ENCODE data around the gene KCNJ6.
"Not testable (repeated sequence)": the region's sequence is repeated elsewhere in the genome, so short reads cannot be mapped to it uniquely, and the experiment has no call there.

The KCNJ6 gene

DNA sequence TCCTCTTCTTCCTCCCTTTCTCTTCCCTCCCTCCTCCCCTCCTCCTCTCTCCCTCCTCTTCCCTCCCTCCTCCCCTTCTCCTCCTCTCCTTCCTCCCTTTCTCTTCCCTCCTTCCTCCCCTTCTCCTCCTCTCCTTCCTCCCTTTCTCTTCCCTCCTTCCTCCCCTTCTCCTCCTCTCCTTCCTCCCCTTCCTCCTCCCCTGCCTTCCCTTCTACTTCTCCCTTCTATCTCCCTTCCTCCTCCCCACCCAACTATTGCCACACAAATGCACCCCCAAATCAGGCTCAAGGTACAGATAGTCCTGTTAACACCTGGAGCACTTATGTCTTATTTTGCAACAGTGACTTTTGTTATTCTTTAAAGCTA is 203.7 kb downstream of the KCNJ6 start:
- DNase-seq, result not testable (repeated sequence)

DNA sequence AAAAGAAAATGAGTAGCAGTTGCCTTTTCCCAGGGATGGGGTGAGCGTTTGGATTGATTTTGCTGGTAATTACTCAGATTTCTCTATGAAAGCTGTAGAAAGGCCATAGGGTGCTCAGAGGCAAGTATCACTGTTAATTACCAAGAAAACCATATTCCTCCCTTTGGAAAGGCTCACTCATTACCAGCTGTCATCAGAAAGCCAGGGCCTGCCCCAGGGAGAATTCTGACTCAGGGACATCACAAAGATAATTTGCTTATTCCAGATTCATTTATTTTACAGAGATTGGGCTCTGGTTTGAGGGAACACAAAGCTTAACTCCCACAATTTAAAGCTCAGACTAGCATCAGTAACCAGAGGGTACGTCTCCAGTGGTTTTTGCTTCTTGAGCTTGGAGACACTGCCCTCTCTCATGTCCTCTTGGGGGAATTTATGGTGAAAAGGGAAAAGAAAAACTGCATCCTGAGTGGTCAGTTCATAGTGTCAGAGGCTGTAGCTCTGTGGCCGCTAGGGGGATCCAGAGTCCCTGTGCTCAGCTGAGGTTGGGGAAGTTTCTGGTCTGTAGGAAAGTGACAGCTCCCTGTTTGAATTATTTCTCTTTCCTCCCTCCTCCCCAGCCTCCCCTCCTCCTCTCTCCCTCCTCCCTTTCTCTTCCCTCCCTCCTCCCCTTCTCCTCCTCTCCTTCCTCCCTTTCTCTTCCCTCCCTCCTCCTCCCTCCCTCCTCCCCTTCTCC is 204.3 kb downstream of the KCNJ6 start:
- peak; percentile 27 for DNase-seq

DNA sequence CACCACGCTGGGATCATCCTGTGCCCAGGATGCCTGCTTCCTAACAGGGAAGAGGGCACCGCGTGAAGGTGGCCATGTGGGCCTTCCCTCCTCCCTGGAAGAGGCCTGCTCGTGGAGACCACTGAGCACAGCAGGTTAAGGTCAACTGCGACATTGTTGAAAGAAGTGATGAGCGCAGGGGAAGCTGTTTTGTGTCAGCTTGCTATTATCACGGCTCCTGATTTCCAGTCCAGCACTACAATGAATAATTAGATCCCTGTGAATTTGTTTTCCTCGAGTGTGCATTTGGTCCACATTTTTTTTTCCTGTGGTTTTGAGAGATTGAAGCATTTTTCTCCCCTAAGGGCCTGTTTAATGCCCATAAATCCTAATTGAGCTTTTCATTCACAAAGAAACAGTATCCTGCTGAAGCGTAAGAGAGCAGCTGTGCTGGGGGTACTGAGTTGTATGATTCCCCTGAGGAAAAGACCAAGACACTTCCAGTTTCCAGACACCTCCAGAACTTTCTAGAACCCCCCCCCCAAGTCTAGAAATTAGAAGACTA is 204.9 kb downstream of the KCNJ6 start:
- DNase-seq, result no peak

DNA sequence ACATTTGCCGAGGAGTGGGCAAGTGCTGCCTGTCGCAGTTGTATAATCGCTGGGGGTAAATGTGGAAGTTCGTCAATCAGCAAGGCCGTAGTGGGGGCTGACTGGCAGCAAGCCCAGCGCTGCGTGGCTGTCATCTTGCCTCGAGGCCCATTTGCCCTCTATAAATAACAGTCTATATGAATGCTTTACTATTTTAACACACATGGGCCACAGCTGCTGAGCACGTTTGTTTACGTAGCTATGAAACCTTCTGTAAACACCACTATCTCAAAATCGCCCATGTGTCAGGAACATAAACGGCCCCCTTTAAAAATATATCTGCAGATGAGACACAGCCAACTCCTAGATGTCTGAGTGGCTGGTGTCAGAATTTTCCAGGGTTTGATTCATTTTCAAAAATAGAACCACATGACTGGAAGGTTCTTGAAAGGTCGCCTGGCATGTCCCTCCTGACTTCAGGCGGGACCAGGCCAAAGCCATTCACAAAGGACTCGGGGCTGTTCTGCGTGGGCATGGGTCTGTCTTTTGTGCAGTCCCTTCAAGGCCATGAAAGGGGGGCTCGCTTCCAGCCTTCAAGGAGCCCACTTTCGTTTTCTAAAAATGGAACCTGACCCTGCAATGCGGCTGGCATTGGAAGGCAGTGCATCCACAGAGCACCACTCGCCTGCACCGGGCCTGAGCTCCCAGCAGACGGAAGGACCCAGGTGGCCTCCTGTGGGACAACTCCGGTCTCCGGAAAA is 205.5 kb downstream of the KCNJ6 start:
- no peak for DNase-seq

DNA sequence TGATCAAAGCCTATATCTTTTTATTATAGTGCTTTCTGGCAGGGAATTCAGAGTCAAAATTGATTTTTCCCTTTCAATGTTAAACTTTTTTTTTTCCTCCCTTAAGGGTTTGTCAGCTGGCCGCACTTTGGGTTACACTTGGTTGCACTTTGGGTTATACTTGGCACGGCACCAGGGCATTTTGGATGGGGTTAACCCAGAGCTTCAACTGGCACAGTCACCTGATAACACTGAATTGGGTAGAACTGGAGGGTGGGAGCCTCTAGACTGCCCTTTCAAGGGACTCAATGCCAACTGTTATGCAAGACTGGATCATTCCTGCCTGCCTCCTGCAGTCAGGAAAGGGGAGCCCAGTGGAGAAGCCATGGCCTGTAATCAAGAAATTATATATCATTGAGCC is 211.5 kb downstream of the KCNJ6 start:
- no peak for DNase-seq

DNA sequence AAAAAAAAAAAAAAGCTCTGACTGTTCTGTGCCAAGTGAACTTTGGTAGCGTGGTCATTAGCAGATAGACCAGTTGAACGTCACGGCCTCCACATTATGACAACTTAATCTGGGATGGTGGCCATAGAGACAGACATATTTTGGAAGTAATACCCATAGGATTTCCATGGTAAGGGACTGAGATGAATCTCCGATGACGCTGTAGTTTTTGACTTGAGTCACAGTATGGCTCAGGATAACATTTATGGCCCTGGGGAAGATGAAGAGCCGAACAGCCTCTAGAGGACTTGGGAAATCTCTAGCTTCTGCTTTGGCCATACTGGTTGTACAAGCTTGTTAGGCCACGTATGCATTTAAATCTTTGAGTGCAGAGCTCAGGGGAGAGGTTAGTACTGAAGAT is 214.0 kb downstream of the KCNJ6 start:
- no peak for DNase-seq

DNA sequence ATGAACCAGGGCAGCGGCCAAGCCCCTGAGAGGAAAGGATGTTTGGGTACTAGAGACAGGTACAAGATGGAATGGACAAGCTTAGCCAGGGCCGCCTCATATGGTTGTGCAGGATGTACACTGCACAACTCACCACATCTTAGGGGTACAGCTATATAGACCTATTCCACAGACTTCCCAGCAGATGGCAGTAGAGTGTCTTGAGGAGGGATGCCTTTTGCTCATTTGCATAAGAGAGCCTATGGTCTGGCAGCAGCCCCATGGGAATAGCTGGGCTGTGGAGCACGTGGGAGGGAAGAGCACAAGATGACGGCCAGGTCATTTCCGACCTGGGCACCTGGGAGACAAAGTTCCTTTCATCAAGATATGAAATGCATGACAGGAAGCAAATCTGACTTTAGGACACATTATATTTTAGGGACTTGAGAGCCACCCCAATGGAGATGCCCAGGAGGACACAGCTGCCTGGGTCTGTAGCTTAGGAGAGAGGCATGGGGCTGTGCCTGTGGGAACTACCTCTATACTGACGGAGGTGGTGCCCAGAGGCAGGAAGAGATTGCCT is 215.5 kb downstream of the KCNJ6 start:
- DNase-seq, result peak; percentile 38

DNA sequence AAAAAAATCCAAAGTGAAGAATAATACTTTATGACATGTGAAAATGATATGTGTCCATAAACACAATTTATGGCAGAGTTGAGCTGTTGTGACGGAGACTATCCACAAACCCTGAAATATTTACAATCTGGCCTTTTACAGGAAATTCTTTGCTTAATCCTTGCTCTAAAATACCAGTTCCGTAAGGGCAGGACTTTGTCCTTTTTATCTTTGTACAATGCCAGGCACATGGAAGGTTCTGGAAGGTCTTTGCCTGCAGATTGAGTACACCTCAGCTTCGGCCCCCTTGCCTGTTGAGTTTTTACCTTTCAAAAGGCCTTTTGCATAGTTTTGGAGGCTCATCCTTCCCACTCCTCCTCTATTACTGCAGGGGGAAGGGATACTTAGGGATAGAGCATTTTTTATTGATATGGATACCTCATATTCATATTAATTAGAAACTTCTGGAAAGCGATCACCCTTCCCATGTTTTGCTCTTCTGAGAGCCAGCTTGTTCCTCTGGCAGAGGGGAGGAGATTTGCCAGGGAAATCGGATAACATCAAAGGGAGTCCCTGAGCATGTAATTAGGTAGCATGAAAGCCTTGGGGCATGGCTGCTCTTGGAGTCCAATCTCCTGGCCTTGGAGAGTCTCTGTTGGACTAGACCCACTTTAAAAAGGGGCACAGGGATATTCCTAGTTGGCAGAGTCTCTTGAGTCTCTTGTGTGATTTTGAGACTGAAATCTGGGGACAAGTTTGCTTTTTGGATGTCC is 217.1 kb downstream of the KCNJ6 start:
- DNase-seq, result no peak

DNA sequence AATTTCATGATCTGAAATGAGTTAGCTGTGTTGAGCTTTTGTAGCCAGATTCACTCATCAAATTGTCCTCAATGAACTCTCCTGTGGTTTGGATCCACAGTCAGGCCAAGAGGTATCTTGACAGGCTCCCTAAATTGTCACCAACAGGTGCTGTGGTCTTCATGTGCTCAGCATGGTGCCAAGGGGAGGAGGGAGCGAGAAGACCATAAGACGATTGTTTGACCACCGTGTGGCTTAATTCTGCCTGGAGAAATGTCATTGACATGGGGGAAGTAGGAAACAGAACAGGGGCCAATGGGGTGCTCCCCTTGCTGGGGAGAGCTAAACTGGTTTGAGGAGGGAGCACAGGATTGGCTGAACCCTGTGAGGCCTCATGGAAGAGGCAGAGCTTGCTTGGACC is 219.3 kb downstream of the KCNJ6 start:
- no peak for DNase-seq

DNA sequence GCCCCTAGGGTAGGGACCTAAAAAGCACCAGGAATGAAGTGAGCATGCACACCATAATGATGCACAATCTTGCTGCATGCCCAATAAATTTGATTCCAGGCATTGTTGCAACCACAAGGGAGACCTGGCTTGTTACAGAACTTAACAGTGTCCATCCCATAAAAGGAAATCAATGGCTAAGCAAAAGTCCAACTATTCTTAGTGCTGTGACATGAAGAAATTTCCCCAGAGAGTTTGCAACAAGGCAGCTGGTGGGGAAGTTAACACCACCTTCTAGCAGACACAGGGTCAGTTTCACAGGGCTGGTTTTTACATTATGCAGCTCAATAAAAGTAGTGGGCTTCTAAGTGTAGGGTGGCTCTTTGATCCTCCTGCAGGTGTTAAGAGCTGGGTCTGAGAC is 221.1 kb downstream of the KCNJ6 start:
- no peak for DNase-seq

DNA sequence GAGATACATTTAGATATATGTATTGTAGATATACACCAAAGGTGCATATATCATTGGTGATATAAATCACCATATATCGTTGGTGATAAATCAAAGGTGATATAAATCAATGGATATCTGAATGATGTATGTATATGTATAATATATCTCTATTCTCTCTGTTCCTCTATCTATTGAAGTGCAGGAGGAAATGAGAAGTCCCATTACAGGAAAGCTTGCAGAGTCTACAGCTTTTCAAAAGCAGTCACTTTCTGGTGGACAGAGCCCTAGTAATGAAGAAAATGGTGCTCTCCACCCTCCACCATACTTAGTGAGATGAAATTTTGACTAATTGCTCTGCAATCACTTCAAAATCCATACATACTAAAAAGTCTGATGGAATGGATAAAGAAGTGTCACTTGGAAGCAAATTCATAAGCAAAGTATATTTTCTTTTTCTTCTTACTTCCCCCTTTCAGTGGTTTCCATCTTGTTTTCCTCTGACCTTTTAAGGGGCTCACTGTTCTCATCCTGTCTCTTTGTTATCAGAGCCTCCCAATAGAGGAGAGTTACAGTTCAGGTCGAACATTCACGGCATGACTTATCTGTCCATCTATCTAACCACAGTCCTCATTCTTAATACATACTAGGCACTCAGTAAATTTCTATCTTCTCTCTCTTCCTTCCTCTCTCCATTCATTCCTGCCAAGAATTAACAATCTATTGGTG is 227.2 kb downstream of the KCNJ6 start:
- no peak for DNase-seq

DNA sequence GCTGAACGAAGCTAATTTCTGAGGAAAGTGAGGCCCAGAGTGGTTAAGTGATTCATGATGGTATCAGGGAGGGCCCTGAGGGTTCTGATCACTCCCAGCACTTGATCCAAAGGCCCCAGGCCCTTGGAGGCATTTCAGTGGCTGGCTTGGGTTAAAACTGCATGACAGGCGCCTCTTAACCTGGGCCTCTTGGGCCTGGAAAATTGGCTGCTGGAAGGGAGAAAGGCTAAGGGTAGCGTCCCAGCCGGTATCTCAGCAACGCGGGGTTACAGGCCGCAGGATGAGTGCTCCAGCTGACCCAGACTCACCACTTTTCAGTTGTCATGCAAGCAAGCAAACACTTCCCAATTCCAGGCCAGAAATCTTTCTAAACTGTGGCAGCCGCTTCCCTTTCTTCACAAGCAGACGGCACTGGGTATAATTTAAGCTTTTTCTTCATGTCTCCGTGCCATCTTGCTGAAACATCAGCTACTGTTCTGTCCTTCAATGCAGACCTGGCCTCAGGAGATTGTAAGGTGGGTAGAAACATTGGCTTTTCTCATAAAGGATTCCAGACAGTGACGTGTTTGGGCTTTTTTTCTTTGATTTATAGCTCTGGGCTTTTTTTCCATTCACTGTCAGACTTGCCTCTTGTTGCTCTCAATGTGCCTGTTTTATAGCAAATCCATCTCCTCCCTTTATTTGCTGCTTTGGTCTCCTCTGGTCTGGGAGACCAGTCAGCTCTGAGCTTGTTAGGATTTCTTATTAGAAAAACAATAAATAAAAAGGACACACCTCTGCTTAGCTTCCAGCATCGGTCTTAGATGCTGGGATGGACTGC is 229.1 kb downstream of the KCNJ6 start:
- no peak for DNase-seq

DNA sequence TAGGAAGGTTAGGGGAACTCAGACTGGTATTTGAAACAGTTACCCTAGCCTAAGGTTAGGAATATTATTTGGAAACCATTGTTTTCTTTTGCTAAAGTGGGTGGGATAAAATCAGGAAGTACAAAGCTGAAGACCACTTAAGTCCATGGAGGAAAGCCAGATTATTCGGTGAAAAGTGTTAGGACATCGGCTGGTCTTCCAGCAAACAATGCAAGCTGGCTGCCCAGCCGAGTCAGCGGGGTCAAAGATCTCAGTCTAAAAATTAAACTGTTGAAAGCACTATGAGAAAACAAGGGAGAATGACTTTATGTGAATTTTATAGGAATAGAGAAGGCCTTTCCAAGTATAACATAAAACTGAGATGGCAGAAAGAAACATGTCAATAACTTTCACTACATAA is 231.7 kb downstream of the KCNJ6 start:
- no peak for DNase-seq

DNA sequence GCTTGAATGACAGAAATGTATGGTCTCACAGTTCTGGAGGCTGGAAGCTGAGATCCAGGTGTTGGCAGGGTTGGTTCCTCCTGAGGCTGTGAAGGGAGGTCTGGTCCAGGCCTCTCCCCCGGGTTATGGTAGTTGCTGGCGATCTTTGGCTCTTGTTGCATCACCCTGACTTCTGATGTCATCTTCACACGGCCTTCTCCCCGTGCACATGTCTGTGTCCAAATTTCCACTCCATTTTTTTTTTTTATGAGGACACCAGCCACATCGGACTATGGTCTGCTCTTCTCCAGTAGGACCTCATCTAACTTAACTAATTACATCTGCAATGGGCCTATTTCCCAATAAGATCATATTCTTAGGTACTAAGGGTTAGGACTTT is 232.2 kb downstream of the KCNJ6 start:
- DNase-seq, result no peak

DNA sequence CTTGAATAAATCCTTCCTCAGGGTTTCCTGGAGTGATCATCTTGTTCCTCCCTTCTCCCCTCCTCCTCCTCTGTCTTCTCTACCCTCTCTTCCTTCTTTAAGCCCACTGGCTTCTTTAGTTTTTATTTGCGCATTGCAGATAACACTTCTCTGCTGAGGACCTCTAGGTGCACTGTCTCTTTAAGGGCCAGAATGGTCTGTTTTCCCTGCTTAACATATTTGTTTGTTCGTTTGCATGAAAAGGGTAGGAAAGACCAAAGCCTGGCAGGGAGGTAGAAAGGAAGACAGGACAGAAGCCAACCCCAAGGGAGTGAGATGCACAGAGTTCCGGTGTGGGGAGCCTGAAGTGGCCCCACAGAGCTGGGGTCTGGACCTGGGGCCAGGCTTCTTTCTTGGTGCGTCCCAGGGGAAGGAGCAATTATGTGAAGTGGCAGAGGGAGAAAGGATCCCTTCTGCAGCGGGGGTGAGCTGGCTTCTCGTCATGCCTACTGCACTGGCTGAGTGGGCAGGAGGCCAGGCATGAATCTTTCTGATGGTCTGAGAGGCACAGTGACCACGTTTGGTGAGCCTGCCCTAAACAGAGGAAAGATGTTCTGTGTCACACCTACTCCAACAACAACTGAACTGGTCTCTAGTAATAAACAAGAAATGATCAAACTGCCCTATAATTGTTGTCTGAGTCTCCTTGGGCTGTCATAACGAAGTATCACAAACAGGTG is 232.7 kb downstream of the KCNJ6 start:
- no peak for DNase-seq

DNA sequence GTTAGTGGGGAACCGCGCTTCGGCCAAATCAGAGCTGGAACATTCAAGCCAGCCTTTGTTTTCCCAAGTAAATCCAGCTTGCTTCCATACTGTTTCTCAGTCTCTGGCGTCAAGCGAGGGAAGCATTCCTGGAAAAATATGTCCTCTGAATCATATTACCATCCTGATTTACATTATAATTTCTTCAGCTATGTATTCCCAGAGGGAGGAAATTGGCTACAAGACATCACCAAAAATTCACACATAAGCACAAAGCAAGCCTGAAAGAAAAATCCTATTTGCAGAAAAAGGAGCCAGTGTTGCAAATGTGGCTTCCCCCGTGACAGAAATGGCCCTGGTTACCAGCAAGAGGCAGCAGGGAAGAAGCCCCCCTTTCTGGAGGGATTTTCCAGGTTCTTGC is 233.3 kb downstream of the KCNJ6 start:
- no peak for DNase-seq

DNA sequence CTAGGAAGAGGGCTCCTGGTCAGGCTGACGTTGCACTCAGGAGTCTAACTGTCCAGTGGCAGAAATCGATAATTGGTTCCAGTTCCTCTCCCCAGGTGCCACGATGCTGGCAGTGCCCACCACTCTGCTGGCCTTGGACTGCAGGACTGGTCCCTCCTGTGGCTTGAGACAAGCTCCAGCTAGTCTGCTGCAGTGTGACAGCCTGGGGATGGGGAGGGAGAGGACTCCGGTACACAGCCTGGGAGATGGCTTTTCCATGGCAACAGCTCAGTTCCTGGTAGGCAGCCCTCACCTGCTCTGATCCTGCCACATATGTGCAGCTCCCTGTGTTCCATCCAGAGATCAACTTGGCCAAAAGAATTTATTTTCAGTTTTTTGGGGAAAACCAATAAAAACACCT is 239.3 kb downstream of the KCNJ6 start:
- DNase-seq, result no peak

DNA sequence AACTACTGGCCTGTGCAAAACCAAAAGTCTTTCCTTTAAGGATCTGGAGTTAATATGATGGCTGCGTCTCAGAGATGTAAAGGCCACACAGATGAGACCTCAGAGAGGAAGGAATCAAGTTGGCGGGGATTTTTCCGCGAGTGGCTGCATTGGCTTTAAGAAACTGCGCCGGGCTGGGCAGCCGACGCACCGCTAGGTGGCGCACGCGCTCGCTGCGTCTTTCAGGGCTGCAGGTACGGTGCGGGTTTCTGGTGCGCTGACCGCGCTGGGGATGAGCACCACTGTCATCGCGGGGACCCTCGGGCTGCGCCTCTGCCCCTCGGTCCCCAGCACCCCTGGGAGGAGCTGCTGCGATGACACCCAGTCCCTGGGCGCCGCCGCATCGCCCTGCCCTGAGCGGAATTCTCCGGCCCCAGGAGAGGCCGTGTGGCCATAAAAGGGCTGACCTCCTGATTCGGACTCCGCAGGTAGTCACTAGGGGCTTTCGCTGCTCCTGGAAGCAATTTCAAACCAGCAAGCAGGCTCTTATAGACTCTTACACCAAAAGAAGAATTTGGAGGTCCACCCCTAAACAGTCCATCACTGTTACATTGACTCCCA is 241.0 kb downstream of the KCNJ6 start:
- DNase-seq, result peak; percentile 41

DNA sequence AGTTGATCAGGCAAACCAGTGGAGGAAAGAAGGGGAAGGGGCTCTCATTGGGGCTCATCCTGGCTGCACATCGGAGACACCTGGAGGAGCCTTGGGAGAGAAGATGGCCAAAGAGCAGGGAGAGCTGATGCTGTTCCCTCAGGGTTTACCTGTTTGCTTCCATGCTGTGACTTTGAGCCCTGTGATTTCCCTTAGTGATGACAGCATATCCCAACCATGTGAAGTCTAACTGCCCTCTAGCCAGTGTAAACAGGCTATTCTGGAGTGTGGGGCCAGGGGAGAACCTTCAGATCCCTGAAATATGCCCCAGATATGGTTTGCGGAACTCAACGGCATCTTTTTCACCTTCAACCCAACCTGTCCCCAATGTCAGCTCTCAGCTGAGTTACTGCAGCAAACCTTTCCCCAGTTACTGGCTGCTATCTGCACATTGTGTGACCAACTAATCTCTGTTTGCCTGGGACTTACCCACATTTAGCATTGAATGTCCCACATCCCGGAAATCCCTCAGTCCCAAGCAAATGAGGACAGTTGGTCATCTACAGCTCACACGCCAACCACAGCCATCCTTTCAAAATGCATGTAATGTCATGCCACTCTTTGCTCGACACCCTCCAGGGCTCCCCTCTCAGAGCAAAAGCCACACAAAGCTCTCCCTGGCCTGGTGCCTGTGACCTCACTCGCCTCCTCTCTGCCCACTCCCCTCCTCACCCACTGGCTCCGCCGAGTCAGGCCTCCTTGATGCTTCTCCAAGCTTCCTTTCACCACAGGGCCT is 242.3 kb downstream of the KCNJ6 start:
- DNase-seq, result no peak

DNA sequence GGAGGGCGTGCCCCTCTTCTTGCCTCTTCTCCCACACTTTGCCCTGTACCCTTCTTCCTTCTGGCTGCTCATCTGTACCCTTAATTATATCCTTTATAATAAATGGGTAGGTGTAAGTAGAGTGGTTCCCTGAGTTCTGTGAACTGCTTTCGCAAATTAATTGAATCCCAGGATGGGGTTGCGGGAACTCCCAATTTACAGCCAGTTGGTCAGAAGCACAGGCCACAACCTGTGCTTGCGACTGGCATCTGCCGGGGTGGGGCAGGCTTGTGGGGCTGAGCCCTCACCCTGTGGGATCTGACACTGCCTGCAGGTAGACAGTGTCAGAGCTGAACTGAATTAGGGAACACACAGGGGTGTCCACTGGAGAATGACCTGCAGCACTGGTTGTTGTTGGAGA is 244.9 kb downstream of the KCNJ6 start:
- no peak for DNase-seq
